C4-2B (cell line): Measurements from ENCODE around the gene BMX.
A peak's percentile ranks its signal among the peaks of the same experiment; 100 is the strongest.

ENCODE experiments used
- CTCF ChIP-seq: fragments of 450-650 bp; conservative IDR thresholded peaks from 2 replicates; pipeline ENCODE4 v1.5.1; 2017; ENCODE audit warnings: mild to moderate bottlenecking
- ZFX ChIP-seq: fragments of 450-650 bp; IDR thresholded peaks from 2 replicates; pipeline ENCODE4 v1.6.1; 2017

GRCh38 chrX:15493118-15493962, 7.3 kb upstream of the BMX start, which contains the start of gene PIR:
- TF ChIP-seq CTCF (peak; percentile 72), ZFX (no peak)
